Measurements from ENCODE around the gene HS3ST4. TPM values are rescaled to one million over a fixed set of nuclear protein-coding genes. Genes with fewer than 3 reads are reported as not detected.

The HS3ST4 gene
- total and polyA plus RNA-seq, 2 experiments from 2014 or later = 0.44 to 2.1 TPM

- TF ChIP-seq REST (IDR thresholded peaks at IDR 0.05; ENCODE audit: unreplicated experiment) (no peak), NANOG (IDR thresholded peaks at IDR 0.05; ENCODE audit: borderline replicate concordance) (no peak)
These were observed 132.1 kb downstream of the HS3ST4 start (continued) for GRCh38 chr16:25823891-25824290.

- H3K27ac Mint-ChIP-seq = no peak overlapping the region
- H3F3A ChIP-seq (replicated peaks; ENCODE audit: low read depth) = no peaks in the 10 kb centered on the region
- no peak overlapping the region for H3K27ac ChIP-seq (ENCODE audit: low read depth)
- H4K20me1 ChIP-seq (replicated peaks; ENCODE audit: insufficient read depth) = no peaks in the 10 kb centered on the region
- H3K4me3 ChIP-seq = no peak overlapping the region
- no peaks in the 10 kb centered on the region for H3K4me1 ChIP-seq (ENCODE audit: insufficient read depth)
- H3K36me3 ChIP-seq (ENCODE audit: insufficient read depth) = no peaks in the 10 kb centered on the region; the same call in 1 of the 2 replicates
- H3K4me2 ChIP-seq = no peak overlapping the region
- no peak for ATAC-seq
- no peaks in the 10 kb centered on the region for H3K79me2 ChIP-seq (replicated peaks; ENCODE audit: insufficient read depth)
- DNase-seq (ENCODE audit: low spot score) = no peak
- no peak overlapping the region for H2AFZ ChIP-seq
- peaks cover 39% of the 10 kb centered on the region for H3K36me3 Mint-ChIP-seq (ENCODE audit: low read depth)
- H3K4me3 Mint-ChIP-seq = no peak overlapping the region
- H3K9me3 Mint-ChIP-seq = peaks cover 89% of the 10 kb centered on the region
- peaks cover 4% of the 10 kb centered on the region for H3K27me3 Mint-ChIP-seq (ENCODE audit: insufficient read depth, low read depth, poor library complexity)
- no peaks in the 10 kb centered on the region for H3K27me3 ChIP-seq (ENCODE audit: insufficient read depth)
- 0 out of 2 replicates have a peak, but pooled peaks cover 3% of the 10 kb centered on the region for H3K9me2 ChIP-seq (ENCODE audit: insufficient read depth)
- no peaks in the 10 kb centered on the region for H3K4me1 Mint-ChIP-seq
- TF ChIP-seq ZNF331 (CRISPR knock-in tag; IDR thresholded peaks at IDR 0.05; ENCODE audit: low read depth) (no peak), POLR2AphosphoS5 (IDR thresholded peaks at IDR 0.05; ENCODE audit: low read depth) (no peak), ZNF114 (CRISPR knock-in tag; IDR thresholded peaks at IDR 0.05) (no peak), CTCF (conservative IDR thresholded peaks at IDR 0.05; ENCODE audit: low read depth in 2 of 2) (no peak), ETS1 (IDR thresholded peaks at IDR 0.05) (no peak), CREB1 (CRISPR knock-in tag; IDR thresholded peaks at IDR 0.05; ENCODE audit: low read depth) (no peak), EZH2phosphoT487 (IDR thresholded peaks at IDR 0.05; ENCODE audit: unreplicated experiment) (no peak), JUNB (IDR thresholded peaks at IDR 0.05; ENCODE audit: unreplicated experiment) (no peak), ZNF462 (CRISPR knock-in tag; IDR thresholded peaks at IDR 0.05) (no peak), STAT1 (IDR thresholded peaks at IDR 0.05; ENCODE audit: unreplicated experiment) (no peak)
These were observed 135.9 kb downstream of the HS3ST4 start for GRCh38 chr16:25827709-25828108.
